NOMO-1 treated with DMSO at 0.1 percent for 48 hours (cell line): ENCODE results near the gene OLFML1.

Experiments
- DNase-seq: peaks from one replicate; lab custom pipeline; 2025; ENCODE audit not compliant: unreplicated experiment; lab: John Stamatoyannopoulos, UW

OLFML1 gene

GRCh38 chr11:7530013-7530640 is 44.8 kb downstream of the OLFML1 start:
- no peak for DNase-seq

GRCh38 chr11:7531011-7531410 is 45.7 kb downstream of the OLFML1 start:
- DNase-seq, result no peak

GRCh38 chr11:7532405-7533145 is 47.3 kb downstream of the OLFML1 start:
- DNase-seq, result no peak

GRCh38 chr11:7533199-7534041 is 48.1 kb downstream of the OLFML1 start:
- DNase-seq, result no peak

- no peak for DNase-seq
Measured at GRCh38 chr11:7534042-7534378, 48.7 kb downstream of the OLFML1 start.

GRCh38 chr11:7536100-7536499 is 50.8 kb downstream of the OLFML1 start:
- DNase-seq, result no peak

GRCh38 chr11:7537265-7537664 is 52.0 kb downstream of the OLFML1 start:
- DNase-seq, result no peak

- no peak for DNase-seq
Measured at GRCh38 chr11:7538031-7538430, 52.7 kb downstream of the OLFML1 start.

- no peak for DNase-seq
Measured at GRCh38 chr11:7538466-7539454, 53.5 kb downstream of the OLFML1 start.

- no peak for DNase-seq
Measured at GRCh38 chr11:7540830-7541555, 55.7 kb downstream of the OLFML1 start.

GRCh38 chr11:7543302-7543701 is 58.0 kb downstream of the OLFML1 start:
- DNase-seq, result no peak

GRCh38 chr11:7544021-7544420 is 58.7 kb downstream of the OLFML1 start:
- DNase-seq, result no peak

GRCh38 chr11:7545611-7546010 is 60.3 kb downstream of the OLFML1 start:
- DNase-seq, result no peak

GRCh38 chr11:7546324-7546791 is 61.1 kb downstream of the OLFML1 start:
- DNase-seq, result no peak

GRCh38 chr11:7547687-7548086 is 62.4 kb downstream of the OLFML1 start:
- DNase-seq, result no peak

- no peak for DNase-seq
Measured at GRCh38 chr11:7548659-7549274, 63.5 kb downstream of the OLFML1 start.

GRCh38 chr11:7549681-7550080 is 64.4 kb downstream of the OLFML1 start:
- DNase-seq, result no peak

- no peak for DNase-seq
Measured at GRCh38 chr11:7551571-7551970, 66.3 kb downstream of the OLFML1 start.

GRCh38 chr11:7552666-7553065 is 67.4 kb downstream of the OLFML1 start:
- DNase-seq, result no peak
